ENCODE measurements around the gene PPM1J. TPM values are rescaled to one million over a fixed set of nuclear protein-coding genes. Genes with fewer than 3 reads are reported as not detected.

PPM1J gene
- polyA plus RNA-seq, 1 of the 3 experiments (the other 2 are of a cell fraction), result 5.3 TPM

DNA sequence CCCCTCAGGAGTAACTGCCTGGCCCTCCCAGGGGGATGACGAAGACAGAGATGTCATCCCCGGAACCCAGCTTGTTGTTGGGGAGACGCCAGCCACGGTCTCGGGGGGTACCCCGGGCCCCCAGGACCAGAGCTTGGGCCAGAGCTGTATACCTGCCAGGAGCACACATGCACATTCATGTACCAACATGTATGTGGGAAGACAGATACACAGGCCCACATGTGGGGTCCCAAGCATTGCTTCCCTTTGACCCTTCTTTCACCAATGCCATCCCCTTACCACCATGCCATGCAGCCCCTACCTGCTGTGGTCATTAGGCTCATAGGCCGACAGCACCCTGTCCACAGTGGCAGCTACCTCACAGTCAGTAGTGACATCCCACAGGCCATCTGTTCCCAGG is 5.0 kb downstream of the PPM1J start:
- Histone ChIP-seq H3F3A (replicated peaks; ENCODE audit: insufficient read depth) (peaks cover 7% of the 10 kb centered on the region), H3K9me3 (no peaks in the 10 kb centered on the region), H3K4me3 (ENCODE audit: low read depth in 2 of 2, low read length in 1 of 2) (no peak overlapping the region), H3K4me2 (no peak overlapping the region), H3K9ac (no peak overlapping the region), H3K9me2 (no peaks in the 10 kb centered on the region), H3K4me1 (ENCODE audit: control insufficient read depth in 1 of 2, insufficient read depth in 2 of 2, low read depth in 1 of 2, low read length in 1 of 2) (peaks cover 0 to 22% of the 10 kb centered on the region in 2 experiments; a peak in 1 of 4 replicates), H3K27ac (ENCODE audit: low read depth in 2 of 2, low read length in 1 of 2) (no peak overlapping the region), H4K20me1 (ENCODE audit: insufficient read depth) (no peaks in the 10 kb centered on the region), H3K36me3 (replicated peaks in 1 of 2; ENCODE audit: control insufficient read depth in 1 of 2, insufficient read depth in 2 of 2, low read length in 1 of 2) (no peaks in the 10 kb centered on the region), H2AFZ (ENCODE audit: low read depth) (no peak overlapping the region), H3K79me2 (ENCODE audit: insufficient read depth) (peaks cover 17% of the 10 kb centered on the region), H3K27me3 (ENCODE audit: insufficient read depth) (no peaks in the 10 kb centered on the region)
- TF ChIP-seq CHD2 (IDR thresholded peaks at IDR 0.05; ENCODE audit: low read length, partially characterized antibody), result no peak
- TF ChIP-seq POLR2AphosphoS5 (IDR thresholded peaks at IDR 0.05; ENCODE audit: low read depth, low read length), result no peak
- no peak for TF ChIP-seq PBX3 (IDR thresholded peaks at IDR 0.05)
- TF ChIP-seq FOXJ3 (CRISPR knock-in tag; IDR thresholded peaks at IDR 0.05), result no peak
- ChIA-PET POLR2A (no interaction called here), CTCF (interaction anchor here (0.9 to 6.2 kb wide), 6 partner anchors 7 to 332 kb away, joined by 3 to 51 read pairs (median 18); partner anchors contain the start of genes MOV10 and PPM1J)
- no peak for DNase-seq
- WGBS (ENCODE audit: low lambda C conversion rate), result 73% methylated on average over 4 of the region's 7 CpGs

- Histone ChIP-seq H3F3A (replicated peaks; ENCODE audit: insufficient read depth) (peaks cover 7% of the 10 kb centered on the region), H2AFZ (ENCODE audit: low read depth) (no peak overlapping the region), H3K27me3 (ENCODE audit: insufficient read depth) (no peaks in the 10 kb centered on the region), H3K4me1 (ENCODE audit: control insufficient read depth in 1 of 2, insufficient read depth in 2 of 2, low read depth in 1 of 2, low read length in 1 of 2) (peaks cover 10 to 29% of the 10 kb centered on the region in 2 experiments; a peak in 3 of 4 replicates), H4K20me1 (ENCODE audit: insufficient read depth) (peaks cover 11% of the 10 kb centered on the region), H3K9me3 (no peaks in the 10 kb centered on the region), H3K79me2 (ENCODE audit: insufficient read depth) (peaks cover 33% of the 10 kb centered on the region), H3K36me3 (replicated peaks in 1 of 2; ENCODE audit: control insufficient read depth in 1 of 2, insufficient read depth in 2 of 2, low read length in 1 of 2) (peaks cover 3 to 8% of the 10 kb centered on the region in 2 experiments), H3K4me2 (no peak overlapping the region), H3K9ac (no peak overlapping the region), H3K4me3 (ENCODE audit: low read depth in 2 of 2, low read length in 1 of 2) (no peak overlapping the region), H3K9me2 (no peaks in the 10 kb centered on the region), H3K27ac (ENCODE audit: low read depth in 2 of 2, low read length in 1 of 2) (no peak overlapping the region)
- ChIA-PET POLR2A (interaction anchor here (1.3 kb wide), 1 partner anchor 34 kb away, joined by 3 read pairs; the partner anchor contains the start of gene MOV10), CTCF (interaction anchor here (0.8 to 6.2 kb wide), 15 partner anchors 8 to 351 kb away, joined by 3 to 51 read pairs (median 4); partner anchors contain the start of genes CTTNBP2NL, MOV10, PPM1J and ST7L)
- 96% methylated on average over 3 of the region's 3 CpGs for WGBS (ENCODE audit: low lambda C conversion rate)
- TF ChIP-seq MEF2A (IDR thresholded peaks at IDR 0.05; ENCODE audit: borderline replicate concordance, low read depth), result no peak
- no peak for TF ChIP-seq MXI1 (IDR thresholded peaks at IDR 0.05; ENCODE audit: low read depth, low read length)
- TF ChIP-seq RCOR1 (IDR thresholded peaks at IDR 0.05; ENCODE audit: low read length), result no peak
- no peak for TF ChIP-seq FOXM1 (IDR thresholded peaks at IDR 0.05; ENCODE audit: low read depth)
- no peak for DNase-seq
These were observed 6.6 kb downstream of the PPM1J start for GRCh38 chr1:112708489-112708888.

- peaks cover 10% of the 10 kb centered on the region for H3F3A ChIP-seq (replicated peaks; ENCODE audit: insufficient read depth)
- 86% methylated on average over 6 of the region's 6 CpGs for WGBS (ENCODE audit: low lambda C conversion rate)
- H3K79me2 ChIP-seq (ENCODE audit: insufficient read depth), result peaks cover 36% of the 10 kb centered on the region
- peaks cover 10 to 29% of the 10 kb centered on the region in 2 experiments; a peak in 3 of 4 replicates for H3K4me1 ChIP-seq (ENCODE audit: control insufficient read depth in 1 of 2, insufficient read depth in 2 of 2, low read depth in 1 of 2, low read length in 1 of 2)
- no peak for DNase-seq
- no peak overlapping the region for H3K4me3 ChIP-seq (ENCODE audit: low read depth in 2 of 2, low read length in 1 of 2)
- no peak overlapping the region; a peak in 1 of 4 replicates for H3K27ac ChIP-seq (ENCODE audit: low read depth in 2 of 2, low read length in 1 of 2)
- TF ChIP-seq SIN3A (IDR thresholded peaks at IDR 0.05; ENCODE audit: borderline replicate concordance, low read depth, low read length) (no peak), EP300 (IDR thresholded peaks at IDR 0.05; ENCODE audit: borderline replicate concordance in 1 of 2, low read depth in 1 of 2, low read length in 1 of 2) (no peak)
- TF ChIP-seq, protein P1, sequence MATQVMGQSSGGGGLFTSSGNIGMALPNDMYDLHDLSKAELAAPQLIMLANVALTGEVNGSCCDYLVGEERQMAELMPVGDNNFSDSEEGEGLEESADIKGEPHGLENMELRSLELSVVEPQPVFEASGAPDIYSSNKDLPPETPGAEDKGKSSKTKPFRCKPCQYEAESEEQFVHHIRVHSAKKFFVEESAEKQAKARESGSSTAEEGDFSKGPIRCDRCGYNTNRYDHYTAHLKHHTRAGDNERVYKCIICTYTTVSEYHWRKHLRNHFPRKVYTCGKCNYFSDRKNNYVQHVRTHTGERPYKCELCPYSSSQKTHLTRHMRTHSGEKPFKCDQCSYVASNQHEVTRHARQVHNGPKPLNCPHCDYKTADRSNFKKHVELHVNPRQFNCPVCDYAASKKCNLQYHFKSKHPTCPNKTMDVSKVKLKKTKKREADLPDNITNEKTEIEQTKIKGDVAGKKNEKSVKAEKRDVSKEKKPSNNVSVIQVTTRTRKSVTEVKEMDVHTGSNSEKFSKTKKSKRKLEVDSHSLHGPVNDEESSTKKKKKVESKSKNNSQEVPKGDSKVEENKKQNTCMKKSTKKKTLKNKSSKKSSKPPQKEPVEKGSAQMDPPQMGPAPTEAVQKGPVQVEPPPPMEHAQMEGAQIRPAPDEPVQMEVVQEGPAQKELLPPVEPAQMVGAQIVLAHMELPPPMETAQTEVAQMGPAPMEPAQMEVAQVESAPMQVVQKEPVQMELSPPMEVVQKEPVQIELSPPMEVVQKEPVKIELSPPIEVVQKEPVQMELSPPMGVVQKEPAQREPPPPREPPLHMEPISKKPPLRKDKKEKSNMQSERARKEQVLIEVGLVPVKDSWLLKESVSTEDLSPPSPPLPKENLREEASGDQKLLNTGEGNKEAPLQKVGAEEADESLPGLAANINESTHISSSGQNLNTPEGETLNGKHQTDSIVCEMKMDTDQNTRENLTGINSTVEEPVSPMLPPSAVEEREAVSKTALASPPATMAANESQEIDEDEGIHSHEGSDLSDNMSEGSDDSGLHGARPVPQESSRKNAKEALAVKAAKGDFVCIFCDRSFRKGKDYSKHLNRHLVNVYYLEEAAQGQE (IDR thresholded peaks at IDR 0.05; ENCODE audit: low read depth, low read length), result no peak
- H3K9me3 ChIP-seq, result no peaks in the 10 kb centered on the region
- peaks cover 7 to 11% of the 10 kb centered on the region in 2 experiments for H3K36me3 ChIP-seq (replicated peaks in 1 of 2; ENCODE audit: control insufficient read depth in 1 of 2, insufficient read depth in 2 of 2, low read length in 1 of 2)
- ChIA-PET POLR2A (interaction anchor here (1.3 kb wide), 1 partner anchor 34 kb away, joined by 3 read pairs; the partner anchor contains the start of gene MOV10), CTCF (interaction anchor here (0.6 to 6.2 kb wide), 24 partner anchors 9 to 350 kb away, joined by 3 to 51 read pairs (median 4); partner anchors contain the start of genes CTTNBP2NL, MOV10, PPM1J and ST7L)
- H4K20me1 ChIP-seq (ENCODE audit: insufficient read depth), result peaks cover 11% of the 10 kb centered on the region
- H3K9me2 ChIP-seq, result no peaks in the 10 kb centered on the region
- peak overlapping the region; percentile 96 for H3K4me2 ChIP-seq
- peak overlapping the region; percentile 98; the same call in 1 of the 2 replicates for H3K9ac ChIP-seq
- H3K27me3 ChIP-seq (ENCODE audit: insufficient read depth), result no peaks in the 10 kb centered on the region
- H2AFZ ChIP-seq (ENCODE audit: low read depth), result peak overlapping the region; percentile 89
These were observed 7.1 kb downstream of the PPM1J start for GRCh38 chr1:112708002-112708448.

Data from SK-N-SH (cell line).